GM10248 (cell line): ENCODE data around the gene RASA1.

Source experiments
- CTCF ChIA-PET: fragments of 300-600 bp; sonication (Branson Sonifier 250); formaldehyde crosslinking; extraction: SDS; loops from one replicate; lab custom pipeline; 2021; ENCODE audit warnings: antibody characterized with exemption; lab: Yijun Ruan, JAX
- POLR2A ChIA-PET: fragments of 350-650 bp; sonication (Branson Sonifier 250); formaldehyde crosslinking; extraction: SDS; loops from one replicate; lab custom pipeline; 2020; ENCODE audit warnings: antibody characterized with exemption; lab: Yijun Ruan, JAX
- DNase-seq: peaks from one replicate; pipeline ENCODE4 v3.0.0; 2012; ENCODE audit errors: extremely low spot score
- TF ChIP-seq, protein P1 (sequence below): IDR thresholded peaks from 2 replicates; pipeline ENCODE4 v1.5.1; 2012; ENCODE audit warnings: mild to moderate bottlenecking, low read depth; ENCODE audit errors: extremely low read depth, missing control alignments, control extremely low read depth

Gene RASA1

GRCh38 chr5:87404359-87404758 lies 136.7 kb downstream of the RASA1 start:
- TF ChIP-seq, protein P1, sequence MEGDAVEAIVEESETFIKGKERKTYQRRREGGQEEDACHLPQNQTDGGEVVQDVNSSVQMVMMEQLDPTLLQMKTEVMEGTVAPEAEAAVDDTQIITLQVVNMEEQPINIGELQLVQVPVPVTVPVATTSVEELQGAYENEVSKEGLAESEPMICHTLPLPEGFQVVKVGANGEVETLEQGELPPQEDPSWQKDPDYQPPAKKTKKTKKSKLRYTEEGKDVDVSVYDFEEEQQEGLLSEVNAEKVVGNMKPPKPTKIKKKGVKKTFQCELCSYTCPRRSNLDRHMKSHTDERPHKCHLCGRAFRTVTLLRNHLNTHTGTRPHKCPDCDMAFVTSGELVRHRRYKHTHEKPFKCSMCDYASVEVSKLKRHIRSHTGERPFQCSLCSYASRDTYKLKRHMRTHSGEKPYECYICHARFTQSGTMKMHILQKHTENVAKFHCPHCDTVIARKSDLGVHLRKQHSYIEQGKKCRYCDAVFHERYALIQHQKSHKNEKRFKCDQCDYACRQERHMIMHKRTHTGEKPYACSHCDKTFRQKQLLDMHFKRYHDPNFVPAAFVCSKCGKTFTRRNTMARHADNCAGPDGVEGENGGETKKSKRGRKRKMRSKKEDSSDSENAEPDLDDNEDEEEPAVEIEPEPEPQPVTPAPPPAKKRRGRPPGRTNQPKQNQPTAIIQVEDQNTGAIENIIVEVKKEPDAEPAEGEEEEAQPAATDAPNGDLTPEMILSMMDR: no peak
- POLR2A ChIA-PET: no interaction called here
- CTCF ChIA-PET: interaction anchor here (1.1 to 1.7 kb wide), 3 partner anchors 9 to 24 kb away, joined by 3 to 5 read pairs (median 3); no protein-coding TSS in a partner anchor
- DNase-seq: no peak

DNA sequence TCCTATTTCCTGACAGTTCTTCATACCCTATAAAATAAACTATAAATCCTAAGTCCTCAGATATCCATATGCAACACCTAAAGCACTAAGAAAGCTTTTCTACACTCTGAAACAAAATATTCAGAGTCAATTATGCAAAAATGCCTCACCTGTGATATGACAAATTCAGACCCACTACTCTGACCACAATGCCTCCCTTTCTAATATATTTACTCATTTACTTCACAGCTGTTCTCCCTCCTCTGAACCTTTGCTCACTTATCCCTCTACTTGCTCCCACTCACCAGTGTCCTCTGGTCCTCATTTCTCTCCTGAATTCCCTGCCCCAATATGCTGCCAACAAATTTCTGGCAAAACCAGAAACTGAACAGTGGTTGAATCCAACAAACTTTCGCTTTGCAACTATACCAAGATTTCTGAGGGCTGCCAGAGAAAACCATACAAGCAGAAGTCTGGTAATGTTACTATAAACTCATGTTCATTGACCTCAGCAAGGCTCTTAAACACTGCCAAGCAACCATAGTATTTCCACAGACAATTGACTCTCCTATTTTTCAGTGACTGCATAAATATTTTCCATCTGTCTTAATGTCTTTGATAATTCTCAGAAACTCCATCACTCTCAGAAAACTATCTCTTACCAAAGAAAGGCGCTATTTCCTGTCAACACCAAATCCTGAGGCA lies 137.9 kb downstream of the RASA1 start:
- TF ChIP-seq, protein P1: no peak
- no peak for DNase-seq
- ChIA-PET POLR2A (no interaction called here), CTCF (no interaction called here)

- POLR2A ChIA-PET: no interaction called here
- CTCF ChIA-PET: interaction anchor here (1.3 kb wide), 1 partner anchor 8 kb away, joined by 7 read pairs; no protein-coding TSS in a partner anchor
- DNase-seq: no peak
- TF ChIP-seq, protein P1: no peak
Observed at GRCh38 chr5:87408204-87408603, 140.5 kb downstream of the RASA1 start.

DNA sequence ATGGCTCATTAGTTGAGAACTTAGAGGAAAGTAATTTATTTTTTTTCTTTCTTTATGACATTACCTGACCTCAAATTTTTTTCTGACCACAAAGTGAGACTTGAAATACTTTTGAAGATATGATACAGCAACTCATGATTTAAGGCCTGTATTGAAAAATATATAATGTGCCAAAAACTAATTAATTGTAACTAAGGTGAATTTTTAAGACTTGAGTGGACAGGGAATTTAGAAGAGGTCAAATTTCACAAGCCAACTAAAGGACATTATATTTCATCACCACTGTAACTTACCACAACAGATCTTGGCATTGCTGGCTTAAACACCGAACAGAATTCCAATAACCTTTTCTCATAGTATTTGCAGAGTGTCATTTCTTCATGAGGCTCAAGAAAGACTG lies 143.2 kb downstream of the RASA1 start:
- ChIA-PET POLR2A (no interaction called here), CTCF (interaction anchor here (0.9 to 4.5 kb wide), 2 partner anchors 11 to 40 kb away, joined by 3 to 23 read pairs; no protein-coding TSS in a partner anchor)
- DNase-seq: no peak
- TF ChIP-seq, protein P1: no peak

DNA sequence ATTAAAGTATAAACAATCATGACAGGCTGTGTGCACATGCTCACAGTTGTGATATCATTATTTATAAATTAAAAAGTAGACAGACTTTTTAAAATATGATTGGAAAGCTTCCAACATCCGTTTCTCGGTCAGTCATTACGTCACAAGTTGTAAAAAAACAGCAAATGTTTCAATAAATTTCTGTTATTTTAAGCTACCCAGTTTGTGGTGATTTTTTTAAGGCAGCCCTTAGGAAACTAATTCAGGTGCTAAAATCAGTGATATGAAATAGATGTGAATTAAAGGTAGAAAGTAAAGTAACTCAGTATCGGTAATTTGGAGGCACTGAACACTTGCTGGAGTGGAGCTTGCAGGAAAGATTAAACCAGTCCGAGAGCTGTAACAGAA lies 143.9 kb downstream of the RASA1 start:
- no peak for DNase-seq
- TF ChIP-seq, protein P1: no peak
- ChIA-PET CTCF (interaction anchor here (1.2 to 4.5 kb wide), 4 partner anchors 11 to 381 kb away, joined by 3 to 23 read pairs (median 5); no protein-coding TSS in a partner anchor), POLR2A (interaction anchor here (0.5 kb wide), 1 partner anchor 71 kb away, joined by 4 read pairs; no protein-coding TSS in a partner anchor)

- TF ChIP-seq, protein P1: no peak
- ChIA-PET CTCF (interaction anchor here (0.8 to 4.5 kb wide), 10 partner anchors 9 to 1279 kb away, joined by 3 to 23 read pairs (median 4); no protein-coding TSS in a partner anchor), POLR2A (interaction anchor here (0.5 kb wide), 1 partner anchor 72 kb away, joined by 4 read pairs; no protein-coding TSS in a partner anchor)
- peak; percentile 4 for DNase-seq
Observed at GRCh38 chr5:87411973-87412629, 144.4 kb downstream of the RASA1 start.
